Smooth muscle cell (in vitro differentiated cells): Measurements from ENCODE around the gene TBATA. TPM values are rescaled to one million over a fixed set of nuclear protein-coding genes. Genes with fewer than 3 reads are reported as not detected.

Experiments
- DNase-seq: peaks from one replicate; lab custom pipeline; 2025; ENCODE audit not compliant: unreplicated experiment; lab: John Stamatoyannopoulos, UW
- H2AFZ ChIP-seq: fragments of 200-600 bp; sonication (generic); 2 replicates; pipeline ENCODE4 v1.6.0; 2016; ENCODE audit warnings: antibody characterized with exemption, low read depth, mild to moderate bottlenecking
- H3F3A ChIP-seq: fragments of 200-600 bp; sonication (generic); 2 replicates; pipeline ENCODE4 v1.6.0; 2017; ENCODE audit warnings: antibody characterized with exemption, low read depth
- H3K27ac ChIP-seq: fragments of 200-600 bp; sonication (generic); 2 replicates; pipeline ENCODE4 v1.5.1; 2016; ENCODE audit warnings: low read depth, mild to moderate bottlenecking
- H3K27me3 ChIP-seq: fragments of 200-600 bp; sonication (generic); 2 replicates; pipeline ENCODE4 v1.6.1; 2016; ENCODE audit warnings: low read depth, mild to moderate bottlenecking
- H3K36me3 ChIP-seq: fragments of 200-600 bp; sonication (generic); 2 replicates; pipeline ENCODE4 v1.5.1; 2016; ENCODE audit warnings: low read depth
- H3K4me1 ChIP-seq: fragments of 200-600 bp; sonication (generic); 2 replicates; pipeline ENCODE4 v1.5.1; 2016; ENCODE audit warnings: low read depth
- H3K4me2 ChIP-seq: fragments of 200-600 bp; sonication (generic); 2 replicates; pipeline ENCODE4 v1.6.0; 2016; ENCODE audit warnings: mild to moderate bottlenecking
- H3K4me3 ChIP-seq: fragments of 200-600 bp; sonication (generic); 2 replicates; pipeline ENCODE4 v1.5.1; 2016; ENCODE audit warnings: mild to moderate bottlenecking
- H3K79me2 ChIP-seq: fragments of 200-600 bp; sonication (generic); 2 replicates; pipeline ENCODE4 v1.6.0; 2016; ENCODE audit warnings: low read depth, mild to moderate bottlenecking
- H3K9ac ChIP-seq: fragments of 200-600 bp; sonication (generic); 2 replicates; pipeline ENCODE4 v1.6.0; 2016; ENCODE audit warnings: low read depth
- H3K9me3 ChIP-seq: fragments of 200-600 bp; sonication (generic); replicated peaks from 2 replicates; pipeline ENCODE4 v1.5.1; 2016; ENCODE audit warnings: low read depth
- H4K20me1 ChIP-seq: fragments of 200-600 bp; sonication (generic); 2 replicates; pipeline ENCODE4 v1.6.0; 2016; ENCODE audit warnings: low read depth
- WGBS: methylation state at CpG from one replicate; pipeline ENCODE4 v1.1.7; 2016; ENCODE audit warnings: low lambda C conversion rate; 5-methylcytosine and 5-hydroxymethylcytosine counted together
- polyA plus RNA-seq: library from polyadenylated mRNA; unstranded; fragments of >200 nt; fragmentation: Nextera tagmentation; extraction: Ambion mirVana; gene quantifications from 2 replicates; pipeline ENCODE4 v1.2.1, GENCODE V29; 2016
- total RNA-seq: library from RNA; depleted of rRNA; stranded (reverse); fragments of >200 nt; gene quantifications from 2 replicates; pipeline ENCODE4 v1.2.3, GENCODE V29; 2014
- TF ChIP-seq, protein P1 (sequence below): fragments of 200-600 bp; sonication (generic); IDR thresholded peaks from 2 replicates; pipeline ENCODE4 v1.5.1; 2017; ENCODE audit warnings: borderline replicate concordance, mild to moderate bottlenecking, antibody characterized with exemption; ENCODE audit not compliant: insufficient read depth, poor library complexity, severe bottlenecking

TBATA gene
- total and polyA plus RNA-seq, 2 experiments from 2014 or later, result not detected

DNA sequence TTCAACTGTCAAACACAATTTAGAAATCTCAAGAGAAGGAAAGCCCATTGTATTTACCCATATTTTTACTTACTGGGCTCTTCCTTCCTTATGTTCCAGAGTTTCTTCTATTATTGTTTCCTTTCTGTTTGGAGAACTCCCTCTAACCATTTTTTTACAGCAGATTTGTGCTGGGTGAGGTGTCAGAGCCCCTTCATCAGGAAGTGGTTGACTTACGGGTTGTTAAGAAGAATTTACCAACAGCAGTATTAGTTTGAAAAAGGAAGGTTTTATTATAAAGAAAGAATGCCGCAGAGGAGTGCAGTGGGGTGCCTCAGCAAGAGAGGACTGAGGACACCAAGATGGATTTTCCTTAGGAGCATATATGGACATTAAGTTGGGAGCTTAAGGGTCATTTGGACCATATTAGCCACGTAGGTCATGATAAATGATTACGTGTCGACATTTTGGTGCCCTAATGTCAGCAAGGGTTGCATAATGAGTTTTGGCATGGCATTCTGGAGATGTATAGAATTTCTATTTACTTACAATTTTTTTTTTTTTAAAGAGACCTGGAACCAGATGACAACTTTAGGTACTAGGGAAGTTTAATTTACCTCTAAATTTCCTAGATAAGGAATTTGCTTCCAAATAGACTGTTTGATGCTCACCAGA is 6.3 kb upstream of the TBATA start:
- H3K27ac ChIP-seq, result no peak overlapping the region
- H3K9me3 ChIP-seq, result no peaks in the 10 kb centered on the region
- no peak for DNase-seq
- no peak overlapping the region for H3K4me2 ChIP-seq
- H3K27me3 ChIP-seq, result no peaks in the 10 kb centered on the region
- no peaks in the 10 kb centered on the region for H3F3A ChIP-seq
- TF ChIP-seq, protein P1, sequence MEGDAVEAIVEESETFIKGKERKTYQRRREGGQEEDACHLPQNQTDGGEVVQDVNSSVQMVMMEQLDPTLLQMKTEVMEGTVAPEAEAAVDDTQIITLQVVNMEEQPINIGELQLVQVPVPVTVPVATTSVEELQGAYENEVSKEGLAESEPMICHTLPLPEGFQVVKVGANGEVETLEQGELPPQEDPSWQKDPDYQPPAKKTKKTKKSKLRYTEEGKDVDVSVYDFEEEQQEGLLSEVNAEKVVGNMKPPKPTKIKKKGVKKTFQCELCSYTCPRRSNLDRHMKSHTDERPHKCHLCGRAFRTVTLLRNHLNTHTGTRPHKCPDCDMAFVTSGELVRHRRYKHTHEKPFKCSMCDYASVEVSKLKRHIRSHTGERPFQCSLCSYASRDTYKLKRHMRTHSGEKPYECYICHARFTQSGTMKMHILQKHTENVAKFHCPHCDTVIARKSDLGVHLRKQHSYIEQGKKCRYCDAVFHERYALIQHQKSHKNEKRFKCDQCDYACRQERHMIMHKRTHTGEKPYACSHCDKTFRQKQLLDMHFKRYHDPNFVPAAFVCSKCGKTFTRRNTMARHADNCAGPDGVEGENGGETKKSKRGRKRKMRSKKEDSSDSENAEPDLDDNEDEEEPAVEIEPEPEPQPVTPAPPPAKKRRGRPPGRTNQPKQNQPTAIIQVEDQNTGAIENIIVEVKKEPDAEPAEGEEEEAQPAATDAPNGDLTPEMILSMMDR, result no peak
- no peak overlapping the region for H3K9ac ChIP-seq
- H2AFZ ChIP-seq, result no peak overlapping the region
- H3K79me2 ChIP-seq, result no peaks in the 10 kb centered on the region
- H4K20me1 ChIP-seq, result no peaks in the 10 kb centered on the region
- no peaks in the 10 kb centered on the region for H3K36me3 ChIP-seq
- no peak overlapping the region for H3K4me3 ChIP-seq
- no peaks in the 10 kb centered on the region for H3K4me1 ChIP-seq
- 87% methylated on average over 5 of the region's 5 CpGs for WGBS

DNA sequence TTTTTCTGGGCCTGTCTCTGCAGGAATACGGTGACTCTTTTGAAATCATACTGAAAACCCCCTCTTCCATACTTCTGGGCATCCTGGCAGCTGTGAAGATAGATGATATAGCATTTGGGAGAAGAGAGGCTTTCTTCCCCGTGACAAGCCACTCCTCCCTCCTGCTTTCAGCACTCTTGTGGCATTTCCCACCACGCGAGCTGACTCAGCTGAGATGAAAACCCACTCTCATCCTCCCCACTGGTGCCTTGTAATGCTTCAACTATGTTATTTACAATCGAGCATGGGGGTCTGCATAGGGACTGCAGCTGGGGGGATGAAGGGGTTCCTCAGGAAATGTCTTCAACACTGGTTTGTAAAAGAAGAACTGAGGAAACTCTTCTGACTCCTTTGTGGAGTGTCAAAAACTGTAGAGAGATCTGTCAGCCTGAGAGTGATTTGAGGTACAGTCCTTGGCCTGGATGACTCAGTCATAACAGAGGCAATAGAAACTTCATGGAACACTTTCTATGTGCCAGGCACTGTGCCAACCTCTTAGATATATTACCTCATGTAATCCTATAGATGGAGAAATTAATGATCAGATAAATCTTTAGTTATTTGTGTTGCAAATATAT is 1.7 kb upstream of the TBATA start:
- Histone ChIP-seq H3K4me1 (no peaks in the 10 kb centered on the region), H3K27me3 (no peaks in the 10 kb centered on the region), H3K27ac (peak overlapping the region; percentile 41), H4K20me1 (no peaks in the 10 kb centered on the region), H3K79me2 (no peaks in the 10 kb centered on the region), H3F3A (no peaks in the 10 kb centered on the region), H3K9me3 (no peaks in the 10 kb centered on the region), H2AFZ (no peak overlapping the region), H3K4me3 (no peak overlapping the region), H3K4me2 (peak overlapping the region; percentile 42), H3K9ac (no peak overlapping the region), H3K36me3 (no peaks in the 10 kb centered on the region)
- DNase-seq, result no peak
- 17% methylated on average over 5 of the region's 5 CpGs for WGBS
- TF ChIP-seq, protein P1, result no peak

DNA sequence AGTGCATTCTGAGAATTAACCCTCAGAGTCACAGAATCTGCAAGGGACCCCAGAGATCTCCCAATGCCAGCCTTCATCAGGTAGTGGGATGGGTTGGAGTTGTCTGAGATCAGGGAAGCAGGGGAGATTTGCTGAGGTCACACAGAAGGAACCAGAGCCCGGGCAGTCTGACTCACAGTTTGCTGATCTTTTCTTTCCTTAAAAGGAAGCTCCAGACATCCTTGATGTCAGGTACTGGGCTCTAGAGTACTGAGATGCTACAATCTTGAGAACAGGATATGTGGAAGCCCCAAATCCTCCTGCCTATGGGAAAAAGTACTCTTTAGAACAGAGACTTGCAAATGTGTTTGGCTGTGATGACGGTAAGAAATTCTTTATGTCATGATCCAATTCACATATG is 706 bp downstream of the TBATA start:
- DNase-seq, result no peak

More for the DNA sequence above, 706 bp downstream of the TBATA start:
- H3K9ac ChIP-seq, result no peak overlapping the region
- no peaks in the 10 kb centered on the region for H4K20me1 ChIP-seq
- no peak overlapping the region for H2AFZ ChIP-seq
- H3K9me3 ChIP-seq, result no peaks in the 10 kb centered on the region
- H3K4me3 ChIP-seq, result no peak overlapping the region
- no peaks in the 10 kb centered on the region for H3K27me3 ChIP-seq
- H3K4me1 ChIP-seq, result no peaks in the 10 kb centered on the region
- no peaks in the 10 kb centered on the region for H3K36me3 ChIP-seq
- H3K27ac ChIP-seq, result no peak overlapping the region
- no peaks in the 10 kb centered on the region for H3K79me2 ChIP-seq
- H3F3A ChIP-seq, result no peaks in the 10 kb centered on the region
- H3K4me2 ChIP-seq, result no peak overlapping the region
- WGBS, result 51% methylated on average over 2 of the region's 2 CpGs
- TF ChIP-seq, protein P1, result no peak
